Muscle layer of colon (tissue), 2 donors: ENCODE measurements around the gene DYSF.

ENCODE experiments used
- H3K27ac ChIP-seq: one replicate; pipeline ENCODE4 v1.7.0; 2013; ENCODE audit warnings: low read depth, mild to moderate bottlenecking, low read length, moderate library complexity
- H3K27me3 ChIP-seq, 2 donors: one replicate each; pipeline ENCODE4 v1.7.0; 2013; ENCODE audit warnings: low read length in 2 of 2, mild to moderate bottlenecking in 2 of 2; ENCODE audit not compliant: insufficient read depth in 2 of 2, control insufficient read depth in 1 of 2
- H3K36me3 ChIP-seq: one replicate; pipeline ENCODE4 v1.7.0; 2013; ENCODE audit warnings: mild to moderate bottlenecking, low read length; ENCODE audit not compliant: insufficient read depth
- H3K4me1 ChIP-seq: one replicate; pipeline ENCODE4 v1.7.0; 2013; ENCODE audit warnings: mild to moderate bottlenecking, low read length; ENCODE audit not compliant: insufficient read depth
- H3K4me3 ChIP-seq, 2 donors: one replicate each; pipeline ENCODE4 v1.7.0; 2013; ENCODE audit warnings: low read length in 2 of 2, low read depth in 1 of 2, mild to moderate bottlenecking in 1 of 2, moderate library complexity in 1 of 2
- H3K9ac ChIP-seq: one replicate; pipeline ENCODE4 v1.7.0; 2013; ENCODE audit warnings: low read length
- H3K9me3 ChIP-seq: one replicate; pipeline ENCODE4 v1.7.0; 2013; ENCODE audit warnings: mild to moderate bottlenecking, low read length
- donor health status: abdominal sarcoma.
- donor health status: Adenocarcinoma of cecum.

DYSF gene

DNA sequence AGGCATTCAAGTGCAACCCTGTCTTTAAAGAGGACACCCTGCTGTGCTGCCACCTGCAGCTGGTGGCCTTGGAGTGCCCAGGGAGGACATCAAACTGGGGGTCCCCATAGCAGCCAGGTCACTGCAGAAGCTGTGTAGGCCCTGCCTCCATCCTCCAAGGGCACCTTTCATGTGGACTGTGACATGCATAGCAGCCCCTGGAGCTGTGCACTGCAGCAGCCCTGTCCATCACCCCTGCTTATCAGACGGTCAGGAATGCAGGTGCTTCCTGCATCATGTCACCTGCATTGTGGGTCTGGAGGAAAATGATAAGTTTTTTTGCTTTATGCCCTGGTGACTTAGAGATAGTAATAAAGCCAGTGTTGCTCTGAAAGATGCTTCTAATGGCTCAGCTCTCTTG, 155.7 kb downstream of the DYSF start:
- Histone ChIP-seq H3K4me3 (no peak overlapping the region), H3K36me3 (peaks cover 16% of the 10 kb centered on the region), H3K9me3 (no peaks in the 10 kb centered on the region), H3K9ac (no peak overlapping the region), H3K27ac (no peak overlapping the region), H3K27me3 (no peaks in the 10 kb centered on the region), H3K4me1 (peaks cover 3% of the 10 kb centered on the region)

DNA sequence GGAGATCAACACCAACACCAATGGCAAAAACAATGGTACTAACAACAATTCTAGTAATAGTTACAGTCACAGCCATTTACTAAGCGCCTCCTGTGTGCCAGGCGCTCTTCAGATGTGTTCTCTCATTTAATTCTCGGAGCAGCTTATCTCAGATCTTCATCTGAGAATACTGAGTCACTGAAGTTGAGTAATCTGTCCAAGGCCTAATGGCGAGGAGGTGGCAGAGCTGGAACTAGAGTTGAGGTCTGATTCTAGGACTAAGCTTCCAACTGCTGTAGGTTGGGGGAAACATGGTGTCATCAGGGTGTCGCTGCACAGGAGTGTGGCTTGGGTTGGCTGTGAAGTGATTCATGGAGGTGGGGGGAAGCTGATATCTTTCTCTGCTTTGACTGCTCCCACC, 156.1 kb downstream of the DYSF start:
- Histone ChIP-seq H3K27me3 (no peaks in the 10 kb centered on the region), H3K9me3 (no peaks in the 10 kb centered on the region), H3K4me1 (peaks cover 7% of the 10 kb centered on the region), H3K4me3 (no peak overlapping the region), H3K27ac (no peak overlapping the region), H3K9ac (no peak overlapping the region), H3K36me3 (peaks cover 16% of the 10 kb centered on the region)

DNA sequence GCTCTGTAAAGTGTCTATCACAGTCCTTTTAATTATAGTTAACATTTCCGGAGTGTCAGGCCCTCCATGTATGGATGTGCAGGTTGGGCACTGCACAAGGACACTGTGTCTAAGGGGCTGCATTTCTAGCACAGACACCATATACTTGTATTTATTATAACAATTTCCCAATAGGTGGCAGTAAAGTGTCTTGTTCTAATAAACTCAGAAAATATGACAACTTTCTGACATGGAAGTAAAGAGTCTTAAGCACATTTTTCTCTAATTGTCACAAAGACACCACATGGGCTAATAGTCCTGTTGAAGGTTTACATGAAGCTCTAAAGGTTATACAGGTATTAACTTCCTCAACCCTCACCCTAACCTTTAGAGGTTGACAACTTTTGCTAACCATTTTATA, 156.6 kb downstream of the DYSF start:
- Histone ChIP-seq H3K4me3 (no peak overlapping the region), H3K9ac (no peak overlapping the region), H3K9me3 (no peaks in the 10 kb centered on the region), H3K4me1 (peaks cover 12% of the 10 kb centered on the region), H3K36me3 (peaks cover 16% of the 10 kb centered on the region), H3K27me3 (no peaks in the 10 kb centered on the region), H3K27ac (no peak overlapping the region)

DNA sequence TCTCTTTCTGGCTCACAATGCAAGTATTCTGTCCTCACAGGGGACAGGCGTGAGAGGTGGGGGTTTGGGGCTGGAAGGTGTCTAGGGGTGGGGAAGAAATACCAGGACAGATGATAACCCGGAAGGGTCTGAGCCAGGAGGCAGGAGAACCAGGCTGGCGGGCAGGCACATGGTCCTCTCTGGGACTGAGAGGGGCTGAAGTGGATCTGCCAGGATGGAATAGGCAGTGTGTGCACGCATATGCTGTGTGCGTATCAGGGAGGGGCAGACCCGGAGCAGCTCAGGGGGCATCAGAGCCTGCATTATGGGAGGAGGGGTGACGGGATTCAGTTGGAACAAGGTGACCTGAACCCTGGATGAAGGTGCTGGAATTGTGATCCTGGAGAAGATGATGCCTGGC, 157.3 kb downstream of the DYSF start:
- no peak overlapping the region for H3K4me3 ChIP-seq
- H3K27ac ChIP-seq, result no peak overlapping the region
- peaks cover 19% of the 10 kb centered on the region for H3K4me1 ChIP-seq
- peaks cover 16% of the 10 kb centered on the region for H3K36me3 ChIP-seq
- H3K9me3 ChIP-seq, result no peaks in the 10 kb centered on the region
- H3K9ac ChIP-seq, result no peak overlapping the region
- H3K27me3 ChIP-seq, result no peaks in the 10 kb centered on the region

DNA sequence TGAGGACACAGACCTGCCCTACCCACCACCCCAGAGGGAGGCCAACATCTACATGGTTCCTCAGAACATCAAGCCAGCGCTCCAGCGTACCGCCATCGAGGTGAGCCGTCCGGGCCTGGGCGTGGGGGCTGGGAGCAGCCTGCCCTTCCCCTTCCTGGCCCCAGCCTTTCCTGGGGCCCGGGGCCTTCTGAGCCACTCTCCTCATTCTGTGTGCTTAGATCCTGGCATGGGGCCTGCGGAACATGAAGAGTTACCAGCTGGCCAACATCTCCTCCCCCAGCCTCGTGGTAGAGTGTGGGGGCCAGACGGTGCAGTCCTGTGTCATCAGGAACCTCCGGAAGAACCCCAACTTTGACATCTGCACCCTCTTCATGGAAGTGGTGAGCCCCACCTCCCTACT, 157.9 kb downstream of the DYSF start:
- no peak overlapping the region for H3K9ac ChIP-seq
- no peaks in the 10 kb centered on the region for H3K27me3 ChIP-seq
- no peak overlapping the region for H3K4me3 ChIP-seq
- H3K27ac ChIP-seq, result no peak overlapping the region
- H3K4me1 ChIP-seq, result peaks cover 21% of the 10 kb centered on the region
- no peaks in the 10 kb centered on the region for H3K9me3 ChIP-seq
- H3K36me3 ChIP-seq, result peaks cover 16% of the 10 kb centered on the region

DNA sequence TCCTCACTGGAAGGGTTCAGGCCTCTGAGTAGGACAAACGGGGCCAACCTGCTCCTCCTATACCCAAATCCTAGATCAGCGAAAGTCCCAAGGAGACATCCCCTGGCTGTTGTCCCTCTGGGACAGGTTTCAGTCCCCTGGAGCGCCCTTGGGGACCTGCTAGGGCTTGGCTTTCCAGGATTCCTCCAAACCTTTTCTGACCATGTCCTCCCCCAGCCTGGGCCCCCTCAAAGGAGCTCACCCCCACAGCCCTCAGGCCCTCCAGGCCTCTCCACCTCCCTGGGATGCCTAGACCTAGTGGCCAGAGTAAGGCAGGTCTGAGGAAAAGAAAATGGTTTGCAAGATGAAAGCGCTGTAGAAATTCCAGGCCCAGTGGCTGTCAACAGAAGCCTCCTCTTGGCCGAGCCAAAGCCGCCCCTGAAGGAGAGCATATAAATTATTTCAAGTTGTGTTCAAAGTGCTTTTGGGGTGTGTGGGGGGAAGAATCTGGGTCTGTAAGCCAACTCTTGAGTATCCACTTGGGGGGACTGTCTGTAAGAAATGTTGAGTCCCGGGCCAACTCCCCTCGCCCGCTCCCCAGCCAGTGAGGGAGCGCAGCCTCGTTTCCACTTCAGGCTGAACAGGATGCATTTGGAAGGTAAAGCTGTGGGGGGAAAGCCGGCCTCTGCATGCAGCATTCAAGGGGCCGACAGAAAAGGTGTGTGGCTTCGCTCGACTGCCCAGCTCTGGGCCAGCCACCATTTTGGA, 158.6 kb downstream of the DYSF start:
- Histone ChIP-seq H3K27ac (no peak overlapping the region), H3K4me1 (peaks cover 21% of the 10 kb centered on the region)

DNA sequence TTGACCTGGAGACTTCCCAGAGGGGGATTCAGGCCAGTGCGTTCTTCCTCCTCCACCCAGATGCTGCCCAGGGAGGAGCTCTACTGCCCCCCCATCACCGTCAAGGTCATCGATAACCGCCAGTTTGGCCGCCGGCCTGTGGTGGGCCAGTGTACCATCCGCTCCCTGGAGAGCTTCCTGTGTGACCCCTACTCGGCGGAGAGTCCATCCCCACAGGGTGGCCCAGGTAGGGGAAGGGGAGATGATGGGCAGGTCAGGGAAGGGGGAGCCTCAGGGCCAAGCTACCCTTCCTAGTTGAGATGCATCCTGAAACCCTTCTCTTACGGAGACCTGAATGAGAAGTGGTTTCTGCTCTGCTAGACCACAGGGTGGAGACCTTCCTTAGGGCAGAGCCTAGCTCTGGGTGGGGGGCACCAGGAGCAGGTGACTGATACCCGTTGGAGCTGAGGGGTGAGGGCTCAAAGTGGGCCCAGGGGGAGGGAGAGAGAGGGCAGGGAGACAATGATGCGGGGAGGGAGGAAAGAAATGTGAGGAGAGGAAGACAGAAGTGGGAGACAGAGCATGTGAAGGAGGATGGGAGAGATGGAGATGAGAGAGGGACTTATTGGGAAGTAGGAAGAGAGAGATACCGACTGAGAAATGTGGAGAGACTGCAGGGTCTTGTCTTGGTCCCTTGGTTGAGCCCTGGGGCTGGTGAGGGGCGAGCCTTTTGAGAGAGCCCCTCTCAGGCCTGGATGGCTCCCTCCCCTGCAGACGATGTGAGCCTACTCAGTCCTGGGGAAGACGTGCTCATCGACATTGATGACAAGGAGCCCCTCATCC, 159.4 kb downstream of the DYSF start:
- no peaks in the 10 kb centered on the region for H3K9me3 ChIP-seq
- H3K36me3 ChIP-seq, result peaks cover 16% of the 10 kb centered on the region
- H3K4me1 ChIP-seq, result peaks cover 21% of the 10 kb centered on the region
- H3K27ac ChIP-seq, result no peak overlapping the region
- H3K27me3 ChIP-seq, result no peaks in the 10 kb centered on the region
- H3K4me3 ChIP-seq, result no peak overlapping the region
- H3K9ac ChIP-seq, result no peak overlapping the region

More for the DNA sequence above, 158.6 kb downstream of the DYSF start:
- H3K36me3 ChIP-seq, result peaks cover 16% of the 10 kb centered on the region
- H3K9me3 ChIP-seq, result no peaks in the 10 kb centered on the region
- no peak overlapping the region for H3K9ac ChIP-seq
- H3K4me3 ChIP-seq, result no peak overlapping the region
- H3K27me3 ChIP-seq, result no peaks in the 10 kb centered on the region

DNA sequence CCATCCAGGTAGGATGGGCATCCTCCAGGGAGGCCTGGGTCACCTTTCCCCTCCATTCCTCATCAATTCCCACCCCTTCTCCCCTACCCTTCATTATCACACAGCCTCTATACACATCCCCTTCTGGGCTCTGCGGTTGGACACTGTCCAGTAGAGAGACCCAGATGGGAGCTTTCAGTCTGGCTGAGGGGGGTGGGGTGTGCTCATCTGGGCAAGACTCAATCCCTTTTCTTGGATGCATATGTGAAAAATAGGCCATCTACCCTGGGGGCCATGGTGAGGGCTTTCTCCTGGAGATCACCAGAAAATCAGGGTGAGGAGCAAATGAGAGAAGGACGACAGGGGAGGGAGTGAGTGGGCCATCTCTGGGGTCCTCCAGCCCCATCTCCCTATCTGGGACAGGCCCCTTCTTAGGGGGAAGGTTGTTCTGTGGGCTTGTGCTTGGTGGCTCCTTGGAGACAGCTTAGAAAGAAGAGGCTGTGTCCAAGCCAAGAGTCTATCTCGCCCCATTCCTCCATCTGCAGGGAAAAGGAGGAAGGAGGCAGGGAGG, 160.1 kb downstream of the DYSF start:
- H3K27ac ChIP-seq, result no peak overlapping the region
- H3K4me1 ChIP-seq, result peaks cover 21% of the 10 kb centered on the region
- no peak overlapping the region for H3K9ac ChIP-seq
- H3K36me3 ChIP-seq, result peaks cover 16% of the 10 kb centered on the region
- no peaks in the 10 kb centered on the region for H3K27me3 ChIP-seq
- H3K9me3 ChIP-seq, result no peaks in the 10 kb centered on the region
- no peak overlapping the region for H3K4me3 ChIP-seq

DNA sequence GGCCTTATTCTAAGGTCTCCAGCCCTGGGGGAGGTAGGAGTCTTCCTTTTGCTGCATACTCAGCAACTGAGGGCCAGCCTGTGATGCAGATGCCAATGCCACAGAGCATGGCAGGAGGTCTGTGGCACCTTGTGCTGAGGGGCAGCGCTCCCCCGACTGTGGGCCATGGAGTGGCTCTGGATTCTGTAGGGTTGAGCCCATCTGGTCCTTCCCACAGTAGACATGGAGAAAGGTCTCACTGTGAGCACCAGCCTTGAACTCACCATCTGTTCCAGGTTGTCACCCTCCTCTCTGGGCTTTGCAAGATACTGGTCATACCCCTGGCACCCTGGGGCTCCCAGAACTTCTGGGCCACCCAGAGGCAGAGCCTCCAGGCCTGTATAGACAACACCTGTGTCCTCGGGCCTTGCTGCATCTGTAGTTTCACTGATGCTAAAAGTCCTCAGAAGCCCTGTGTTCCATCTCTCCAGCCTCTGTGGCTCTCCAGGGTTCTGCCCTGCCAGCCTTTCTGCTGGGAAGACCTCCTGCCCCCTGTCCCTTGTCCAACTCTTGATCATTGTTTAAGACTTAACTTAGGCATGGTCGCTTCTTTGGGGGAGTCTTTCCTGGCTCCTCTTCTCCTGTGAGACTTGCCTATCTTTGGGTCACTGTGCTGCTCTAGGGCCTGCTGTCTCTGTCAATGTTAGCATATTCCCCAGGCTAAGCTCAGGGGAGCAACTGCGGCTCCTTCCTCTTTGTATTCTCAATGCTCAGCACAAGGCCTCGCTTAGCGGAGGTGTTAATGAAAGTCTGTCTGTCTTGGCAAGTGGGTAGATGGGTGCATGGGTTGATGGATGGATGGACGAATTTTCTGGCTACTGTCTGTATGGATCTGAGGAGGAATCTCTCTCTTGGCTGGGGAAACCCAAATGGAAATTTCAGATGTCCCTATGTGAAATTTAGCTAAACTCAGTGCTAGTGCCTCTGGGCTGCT, 160.9 kb downstream of the DYSF start:
- H3K4me3 ChIP-seq, result no peak overlapping the region
- no peaks in the 10 kb centered on the region for H3K27me3 ChIP-seq
- peaks cover 21% of the 10 kb centered on the region for H3K4me1 ChIP-seq
- H3K36me3 ChIP-seq, result peaks cover 16% of the 10 kb centered on the region
- H3K27ac ChIP-seq, result no peak overlapping the region
- no peaks in the 10 kb centered on the region for H3K9me3 ChIP-seq
- H3K9ac ChIP-seq, result peak overlapping the region; percentile 1

DNA sequence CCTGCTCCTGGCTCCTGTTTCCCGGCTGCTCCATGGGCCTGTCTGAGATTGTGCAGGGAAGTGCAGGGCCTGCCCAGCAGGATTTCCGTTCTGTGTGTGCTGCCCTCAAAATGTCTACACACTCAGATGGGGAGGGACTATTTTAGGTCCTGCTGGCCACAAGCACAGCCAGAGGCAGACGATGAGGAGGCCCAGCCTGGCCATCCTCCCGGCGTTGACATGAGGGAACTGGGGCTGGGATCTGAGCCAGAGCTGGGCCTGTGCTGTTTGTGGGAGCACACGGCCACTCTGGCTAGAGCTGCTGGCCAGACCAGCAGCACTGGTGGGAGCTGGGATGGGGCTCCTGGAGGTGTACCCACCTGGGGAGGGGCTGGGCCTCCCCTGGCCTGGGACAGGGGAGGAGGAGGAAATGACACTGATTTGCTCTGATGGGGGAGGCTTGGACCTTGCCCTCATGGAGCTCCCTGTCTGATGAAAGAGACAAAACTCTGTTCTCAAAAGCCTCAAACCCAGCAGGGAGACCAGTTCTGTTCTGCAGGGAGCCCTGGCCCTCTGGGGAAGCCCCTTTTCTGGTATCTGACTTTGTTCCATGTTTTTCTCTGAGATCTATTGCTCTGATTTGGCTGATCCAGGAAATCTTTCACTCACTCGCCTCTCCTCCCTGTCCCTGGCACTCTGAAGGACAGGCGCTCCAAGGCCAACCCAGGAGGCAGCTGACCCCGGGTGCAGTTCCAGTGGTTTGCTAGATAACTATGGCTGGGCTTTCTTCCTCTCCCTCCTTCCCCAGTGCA, 161.8 kb downstream of the DYSF start:
- Histone ChIP-seq H3K36me3 (peaks cover 16% of the 10 kb centered on the region), H3K27me3 (no peaks in the 10 kb centered on the region), H3K9me3 (no peaks in the 10 kb centered on the region), H3K27ac (no peak overlapping the region), H3K4me1 (peaks cover 21% of the 10 kb centered on the region), H3K9ac (no peak overlapping the region), H3K4me3 (no peak overlapping the region)
